CD14-positive monocyte (primary cell): Measurements from ENCODE around the gene RNF169. TPM values are rescaled to one million over a fixed set of nuclear protein-coding genes. Genes with fewer than 3 reads are reported as not detected.

Experiments used
- DNase-seq, 3 donors: peaks; one replicate each; pipeline ENCODE4 v3.0.0-alpha.2; 2011 to 2022
- H2AFZ ChIP-seq: 2 replicates; pipeline ENCODE4 v1.6.0; 2012; ENCODE audit warnings: mild to moderate bottlenecking, low read depth, low read length, inconsistent platforms; ENCODE audit not compliant: insufficient read depth, poor library complexity, severe bottlenecking
- H3K27ac ChIP-seq, 2 donors: 1 replicate in 1 of 2; 2 replicates in 1 of 2; pipeline ENCODE4 v1.5.1; 2012 to 2013; ENCODE audit warnings: low read length in 2 of 2, control low read depth in 1 of 2, inconsistent platforms in 1 of 2, low read depth in 1 of 2, mild to moderate bottlenecking in 1 of 2
- H3K27me3 ChIP-seq, 2 donors: one replicate each; pipeline versions ENCODE4 v1.6.0 to v1.6.1; 2011 to 2013; ENCODE audit warnings: low read length in 2 of 2; ENCODE audit not compliant: control insufficient read depth in 2 of 2, insufficient read depth in 2 of 2
- H3K36me3 ChIP-seq, 2 donors: replicated peaks in 1 of 2; 1 replicate in 1 of 2; 2 replicates in 1 of 2; pipeline versions ENCODE4 v1.5.1 to v1.6.1; 2012 to 2013; ENCODE audit warnings: low read length in 2 of 2, control low read depth in 1 of 2, inconsistent platforms in 1 of 2, mild to moderate bottlenecking in 1 of 2; ENCODE audit not compliant: insufficient read depth in 2 of 2, control insufficient read depth in 1 of 2
- H3K4me1 ChIP-seq, 2 donors: 1 replicate in 1 of 2; 2 replicates in 1 of 2; pipeline versions ENCODE4 v1.5.1 to v1.6.1; 2012 to 2013; ENCODE audit warnings: low read length in 2 of 2, control low read depth in 1 of 2, inconsistent platforms in 1 of 2, mild to moderate bottlenecking in 1 of 2, moderate library complexity in 1 of 2; ENCODE audit not compliant: insufficient read depth in 2 of 2, control insufficient read depth in 1 of 2
- H3K4me2 ChIP-seq: replicated peaks from 2 replicates; pipeline ENCODE3; 2012; ENCODE audit warnings: low read length, moderate library complexity, mild to moderate bottlenecking; ENCODE audit not compliant: poor library complexity, severe bottlenecking; ENCODE audit errors: extremely low read depth
- H3K4me3 ChIP-seq, 3 experiments: fragments of 200-600 bp in 1 of 3; sonication (generic) in 1 of 3; replicated peaks in 1 of 3; 1 replicate in 2 of 3; 2 replicates in 1 of 3; pipeline ENCODE4 v1.5.1; 2011 to 2013; ENCODE audit warnings: low read length in 3 of 3, mild to moderate bottlenecking in 3 of 3, control low read depth in 2 of 3, low read depth in 2 of 3, inconsistent platforms in 1 of 3, moderate library complexity in 1 of 3
- H3K79me2 ChIP-seq: 2 replicates; pipeline ENCODE4 v1.6.0; 2012; ENCODE audit warnings: mild to moderate bottlenecking, control low read depth, inconsistent platforms, low read length, moderate library complexity; ENCODE audit not compliant: insufficient read depth
- H3K9ac ChIP-seq: 2 replicates; pipeline ENCODE4 v1.6.0; 2017; ENCODE audit warnings: low read length, mild to moderate bottlenecking; ENCODE audit not compliant: insufficient read depth, poor library complexity, severe bottlenecking
- H3K9me3 ChIP-seq, 2 donors: replicated peaks in 1 of 2; 1 replicate in 1 of 2; 2 replicates in 1 of 2; pipeline versions ENCODE4 v1.5.1 to v1.6.1; 2012 to 2013; ENCODE audit warnings: low read length in 2 of 2, control low read depth in 1 of 2; ENCODE audit not compliant: control insufficient read depth in 1 of 2, insufficient read depth in 1 of 2
- H4K20me1 ChIP-seq: 2 replicates; pipeline ENCODE4 v1.6.0; 2012; ENCODE audit warnings: mild to moderate bottlenecking, low read length, control low read depth, moderate library complexity; ENCODE audit not compliant: insufficient read depth
- H3K27ac Mint-ChIP-seq, 7 donors: one replicate each; pipeline ENCODE4 v1.8.0; 2020; ENCODE audit warnings: mild to moderate bottlenecking in 7 of 7, mixed read lengths in 7 of 7, moderate library complexity in 6 of 7, inconsistent platforms in 2 of 7
- H3K27me3 Mint-ChIP-seq, 3 donors: one replicate each; pipeline ENCODE4 v1.8.0; 2021 to 2022; ENCODE audit warnings: low read depth in 3 of 3, mild to moderate bottlenecking in 3 of 3, mixed read lengths in 3 of 3, moderate library complexity in 3 of 3, inconsistent platforms in 1 of 3
- H3K36me3 Mint-ChIP-seq, 2 donors: one replicate each; pipeline ENCODE4 v1.8.0; 2020; ENCODE audit warnings: mixed read lengths in 2 of 2, inconsistent platforms in 1 of 2, mild to moderate bottlenecking in 1 of 2
- H3K4me1 Mint-ChIP-seq: one replicate; pipeline ENCODE4 v1.8.0; 2020; ENCODE audit warnings: mild to moderate bottlenecking, mixed read lengths
- H3K4me3 Mint-ChIP-seq, 2 donors: one replicate each; pipeline ENCODE4 v1.8.0; 2020; ENCODE audit warnings: mild to moderate bottlenecking in 2 of 2, mixed read lengths in 2 of 2, moderate library complexity in 1 of 2
- H3K9me3 Mint-ChIP-seq, 7 donors: one replicate each; pipeline ENCODE4 v1.8.0; 2020 to 2022; ENCODE audit warnings: mixed read lengths in 7 of 7, mild to moderate bottlenecking in 6 of 7, moderate library complexity in 6 of 7, inconsistent platforms in 2 of 7
- WGBS: methylation state at CpG from one replicate; pipeline ENCODE4 v1.1.5; 2013; ENCODE audit warnings: missing lambda C conversion rate; ENCODE audit not compliant: insufficient coverage; 5-methylcytosine and 5-hydroxymethylcytosine counted together
- intact Hi-C, 2 donors: fragments of 100-400 bp; cut with micrococcal nuclease; formaldehyde crosslinking; loops; one replicate each; pipeline versions ENCODE4 v1.15.0 to v1.15.1; 2023
- polyA plus RNA-seq, 3 donors: library from polyadenylated mRNA; depleted of rRNA in 1 of 3; unstranded in 2 of 3; stranded (reverse) in 1 of 3; fragments of 300-500 nt in 2 of 3; fragments of >200 nt in 1 of 3; fragmentation: Illumina TruSeq in 2 of 3; gene quantifications; 1 replicate in 2 of 3; 2 replicates in 1 of 3; pipeline ENCODE4 v1.2.3, GENCODE V29; 2012 to 2021
- TF ChIP-seq, protein P1 (sequence below): fragments of 200-600 bp; IDR thresholded peaks from one replicate; pipeline ENCODE4 v1.8.0; 2022; ENCODE audit warnings: antibody characterized with exemption, mild to moderate bottlenecking

Gene RNF169
- polyA plus RNA-seq, 3 donors = 1.4 to 16.2 (median 2.0) TPM

DNA sequence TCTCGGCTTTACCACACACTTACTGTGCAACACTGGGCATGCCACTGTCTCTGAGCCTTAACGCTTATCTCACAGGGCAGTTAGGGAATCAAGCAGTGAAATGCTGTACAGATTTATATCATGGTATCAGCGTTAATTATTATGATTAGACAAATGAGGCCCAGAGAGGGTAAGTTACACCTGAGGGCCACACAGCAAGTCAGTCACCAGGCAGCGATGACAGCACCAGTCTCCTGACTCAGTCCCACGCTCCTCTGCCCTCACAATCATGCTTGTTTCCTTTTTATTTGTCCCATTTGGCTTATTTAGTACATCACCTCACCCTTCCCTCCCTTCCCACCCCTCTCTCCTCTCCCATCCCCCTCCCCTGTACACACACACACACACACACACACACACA lies 29.6 kb upstream of the RNF169 start:
- Histone ChIP-seq H3K36me3 (no peaks in the 10 kb centered on the region), H3K4me2 (no peak overlapping the region), H3K27me3 (no peaks in the 10 kb centered on the region), H3K9me3 (no peaks in the 10 kb centered on the region), H2AFZ (no peak overlapping the region), H3K9ac (no peak overlapping the region), H3K4me1 (no peaks in the 10 kb centered on the region), H4K20me1 (no peaks in the 10 kb centered on the region), H3K79me2 (no peaks in the 10 kb centered on the region), H3K4me3 (no peak overlapping the region), H3K27ac (no peak overlapping the region)
- Mint-ChIP-seq H3K4me1 (no peaks in the 10 kb centered on the region), H3K27ac (no peak overlapping the region), H3K9me3 (no peaks in the 10 kb centered on the region), H3K4me3 (no peak overlapping the region), H3K27me3 (peaks cover 0 to 6% (median 2%) of the 10 kb centered on the region in 3 donors), H3K36me3 (no peaks in the 10 kb centered on the region)
- intact Hi-C loops = no loop called here
- TF ChIP-seq, protein P1, sequence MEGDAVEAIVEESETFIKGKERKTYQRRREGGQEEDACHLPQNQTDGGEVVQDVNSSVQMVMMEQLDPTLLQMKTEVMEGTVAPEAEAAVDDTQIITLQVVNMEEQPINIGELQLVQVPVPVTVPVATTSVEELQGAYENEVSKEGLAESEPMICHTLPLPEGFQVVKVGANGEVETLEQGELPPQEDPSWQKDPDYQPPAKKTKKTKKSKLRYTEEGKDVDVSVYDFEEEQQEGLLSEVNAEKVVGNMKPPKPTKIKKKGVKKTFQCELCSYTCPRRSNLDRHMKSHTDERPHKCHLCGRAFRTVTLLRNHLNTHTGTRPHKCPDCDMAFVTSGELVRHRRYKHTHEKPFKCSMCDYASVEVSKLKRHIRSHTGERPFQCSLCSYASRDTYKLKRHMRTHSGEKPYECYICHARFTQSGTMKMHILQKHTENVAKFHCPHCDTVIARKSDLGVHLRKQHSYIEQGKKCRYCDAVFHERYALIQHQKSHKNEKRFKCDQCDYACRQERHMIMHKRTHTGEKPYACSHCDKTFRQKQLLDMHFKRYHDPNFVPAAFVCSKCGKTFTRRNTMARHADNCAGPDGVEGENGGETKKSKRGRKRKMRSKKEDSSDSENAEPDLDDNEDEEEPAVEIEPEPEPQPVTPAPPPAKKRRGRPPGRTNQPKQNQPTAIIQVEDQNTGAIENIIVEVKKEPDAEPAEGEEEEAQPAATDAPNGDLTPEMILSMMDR = no peak
- DNase-seq = no peak
- WGBS = 95% methylated on average over 2 of the region's 5 CpGs

DNA sequence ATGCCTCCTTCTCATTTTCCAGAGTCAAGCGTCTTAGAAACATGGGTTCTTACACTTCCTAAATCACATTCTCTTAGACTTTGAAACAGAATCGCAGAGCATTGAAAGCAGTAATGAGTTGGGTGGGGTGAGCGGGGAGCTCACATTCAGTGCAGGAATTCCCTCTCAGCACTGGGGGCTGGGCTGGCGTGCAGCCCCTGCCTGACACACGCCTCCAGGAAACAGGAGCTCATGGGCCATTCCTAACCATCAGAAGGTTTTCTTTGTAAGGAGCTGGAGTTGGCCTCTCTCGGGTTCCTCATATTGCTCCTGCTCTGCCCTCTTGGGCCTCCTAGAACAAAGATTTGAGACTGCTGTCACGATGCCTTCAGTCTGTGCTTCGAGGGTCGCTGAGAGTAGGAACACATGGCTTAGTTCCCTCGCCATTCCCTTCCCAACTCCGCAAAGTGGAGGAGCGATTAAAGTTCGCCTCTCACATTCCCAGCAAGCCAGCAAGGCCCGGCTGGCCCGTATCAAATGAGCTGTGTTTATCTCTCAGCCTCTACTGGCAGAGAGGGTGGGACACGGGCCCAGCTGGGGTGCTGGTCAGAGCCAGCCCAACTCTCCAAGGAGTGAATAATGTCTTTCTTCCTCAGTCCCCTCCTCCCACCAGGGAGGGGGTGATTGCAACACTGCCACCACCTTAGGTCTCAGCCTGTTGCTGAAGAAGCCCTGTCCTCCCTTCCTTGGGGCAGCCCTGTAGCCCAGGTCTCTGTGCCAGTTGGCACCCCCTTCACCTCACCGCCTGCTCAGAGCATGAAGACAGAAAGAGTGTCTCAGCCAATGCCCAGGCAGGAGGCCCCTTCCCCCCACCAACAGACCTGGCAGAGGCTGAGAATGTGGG lies 27.8 kb upstream of the RNF169 start:
- no peak overlapping the region for H3K27ac ChIP-seq
- H3K36me3 ChIP-seq = no peaks in the 10 kb centered on the region
- no peak overlapping the region for H3K9ac ChIP-seq
- no peak overlapping the region for H3K4me3 ChIP-seq
- TF ChIP-seq, protein P1 = no peak
- H3K27ac Mint-ChIP-seq = no peak overlapping the region
- H3K79me2 ChIP-seq = no peaks in the 10 kb centered on the region
- no peaks in the 10 kb centered on the region for H4K20me1 ChIP-seq
- peaks cover 7 to 20% (median 8%) of the 10 kb centered on the region in 3 donors for H3K27me3 Mint-ChIP-seq
- no peak overlapping the region for H3K4me2 ChIP-seq
- no peaks in the 10 kb centered on the region for H3K36me3 Mint-ChIP-seq
- H3K9me3 Mint-ChIP-seq = peaks cover 0 to 1% (median 0%) of the 10 kb centered on the region in 7 donors
- no peak for DNase-seq
- H3K9me3 ChIP-seq = no peaks in the 10 kb centered on the region
- H3K27me3 ChIP-seq = peaks cover 0 to 5% of the 10 kb centered on the region in 2 donors
- intact Hi-C loops = no loop called here
- no peaks in the 10 kb centered on the region for H3K4me1 Mint-ChIP-seq
- no peak overlapping the region for H2AFZ ChIP-seq
- no peaks in the 10 kb centered on the region for H3K4me1 ChIP-seq
- WGBS = 94% methylated on average over 10 of the region's 17 CpGs
- no peak overlapping the region for H3K4me3 Mint-ChIP-seq
